SU-DHL-6 (cell line): Measurements from ENCODE around the gene SMAP1.

Source experiments
- H2AFZ ChIP-seq: fragments of 200-600 bp; sonication (generic); 2 replicates; pipeline ENCODE4 v1.6.1; 2014; ENCODE audit warnings: low read depth, mild to moderate bottlenecking, moderate library complexity, mixed read lengths, antibody characterized with exemption, low read length; ENCODE audit not compliant: severe bottlenecking
- H3F3A ChIP-seq: fragments of 200-600 bp; shearing (Covaris generic); 2 replicates; pipeline ENCODE4 v1.6.0; 2016; ENCODE audit warnings: antibody characterized with exemption, mild to moderate bottlenecking; ENCODE audit not compliant: insufficient read depth
- H3K27ac ChIP-seq: fragments of 200-600 bp; sonication (generic); 2 replicates; pipeline ENCODE4 v1.5.1; 2016; ENCODE audit warnings: low read depth, mild to moderate bottlenecking, low read length, moderate library complexity, mixed read lengths
- H3K27me3 ChIP-seq: fragments of 200-600 bp; sonication (generic), shearing (Covaris generic); 2 replicates; pipeline ENCODE4 v1.6.0; 2014; ENCODE audit warnings: mild to moderate bottlenecking, low read length
- H3K36me3 ChIP-seq: fragments of 200-600 bp; sonication (generic); 2 replicates; pipeline ENCODE4 v1.6.1; 2014; ENCODE audit warnings: mild to moderate bottlenecking, low read length, mixed read lengths
- H3K4me2 ChIP-seq: fragments of 300-600, 200-600 bp; shearing (Covaris generic), sonication (generic); 2 replicates; pipeline ENCODE4 v1.6.0; 2014; ENCODE audit warnings: low read length, low read depth, mild to moderate bottlenecking; ENCODE audit not compliant: poor library complexity, severe bottlenecking
- H3K4me3 ChIP-seq: fragments of 200-600 bp; sonication (generic); 2 replicates; pipeline ENCODE4 v1.5.1; 2014; ENCODE audit warnings: antibody characterized with exemption, low read length, mild to moderate bottlenecking, mixed read lengths; ENCODE audit not compliant: insufficient read depth, poor library complexity, severe bottlenecking
- H3K79me2 ChIP-seq: fragments of 200-600 bp; sonication (generic); 2 replicates; pipeline ENCODE4 v1.6.1; 2014; ENCODE audit warnings: mild to moderate bottlenecking, low read length, moderate library complexity; ENCODE audit not compliant: insufficient read depth
- H3K9ac ChIP-seq: fragments of 200-600 bp; sonication (generic); 2 replicates; pipeline ENCODE4 v1.7.0; 2014; ENCODE audit warnings: mild to moderate bottlenecking, low read length
- H3K9me2 ChIP-seq: fragments of 200-600 bp; sonication (generic); replicated peaks from 2 replicates; pipeline ENCODE4 v1.6.1; 2014; ENCODE audit warnings: low read length; ENCODE audit not compliant: insufficient read depth
- H3K9me3 ChIP-seq: fragments of 200-600 bp; sonication (generic); 2 replicates; pipeline ENCODE4 v1.6.1; 2014; ENCODE audit warnings: low read length, mixed read lengths; ENCODE audit not compliant: insufficient read depth
- H4K20me1 ChIP-seq: fragments of 200-600 bp; sonication (generic); 2 replicates; pipeline ENCODE4 v1.6.1; 2014; ENCODE audit warnings: low read depth, mild to moderate bottlenecking, antibody characterized with exemption, low read length, moderate library complexity, mixed read lengths
- EZH2phosphoT487 ChIP-seq: fragments of 200-600 bp; sonication (generic), shearing (Covaris generic); conservative IDR thresholded peaks from 2 replicates; pipeline ENCODE4 v1.6.1; 2018; ENCODE audit warnings: mild to moderate bottlenecking, antibody characterized with exemption, low read length, moderate library complexity, mixed read lengths
- TF ChIP-seq, protein P1 (sequence below): fragments of 200-600 bp; sonication (generic); IDR thresholded peaks from one replicate; pipeline ENCODE4 v1.5.1; 2017; ENCODE audit warnings: antibody characterized with exemption, mild to moderate bottlenecking, low read length, moderate library complexity; ENCODE audit not compliant: insufficient read depth, poor library complexity, severe bottlenecking

Gene SMAP1

DNA sequence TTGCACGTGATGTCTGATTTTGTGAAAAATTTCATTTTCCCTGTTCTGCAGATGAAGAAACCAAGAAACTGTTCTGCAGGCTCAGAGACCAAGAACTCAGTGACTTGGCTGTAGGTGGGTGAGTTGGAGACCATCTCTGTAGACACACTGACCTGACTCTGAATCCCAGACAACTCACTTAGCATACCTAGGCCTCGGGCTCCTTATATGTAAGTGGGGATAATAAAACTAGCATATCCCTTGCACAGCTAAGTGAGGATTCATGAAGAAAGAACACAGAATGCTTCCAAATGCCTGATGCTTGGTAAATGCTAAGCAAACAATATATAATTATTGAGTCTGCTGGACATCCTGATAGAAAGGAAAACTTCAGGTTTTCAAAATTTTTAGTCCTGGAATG lies 218.4 kb downstream of the SMAP1 start:
- Histone ChIP-seq H3K9ac (no peak overlapping the region), H4K20me1 (no peaks in the 10 kb centered on the region), H3F3A (no peaks in the 10 kb centered on the region), H2AFZ (no peak overlapping the region), H3K27ac (no peak overlapping the region), H3K4me2 (no peak overlapping the region), H3K27me3 (no peaks in the 10 kb centered on the region), H3K36me3 (no peaks in the 10 kb centered on the region), H3K9me2 (no peaks in the 10 kb centered on the region), H3K9me3 (no peaks in the 10 kb centered on the region), H3K4me3 (no peak overlapping the region), H3K79me2 (no peaks in the 10 kb centered on the region)
- TF ChIP-seq EZH2phosphoT487, result no peak
- TF ChIP-seq, protein P1, sequence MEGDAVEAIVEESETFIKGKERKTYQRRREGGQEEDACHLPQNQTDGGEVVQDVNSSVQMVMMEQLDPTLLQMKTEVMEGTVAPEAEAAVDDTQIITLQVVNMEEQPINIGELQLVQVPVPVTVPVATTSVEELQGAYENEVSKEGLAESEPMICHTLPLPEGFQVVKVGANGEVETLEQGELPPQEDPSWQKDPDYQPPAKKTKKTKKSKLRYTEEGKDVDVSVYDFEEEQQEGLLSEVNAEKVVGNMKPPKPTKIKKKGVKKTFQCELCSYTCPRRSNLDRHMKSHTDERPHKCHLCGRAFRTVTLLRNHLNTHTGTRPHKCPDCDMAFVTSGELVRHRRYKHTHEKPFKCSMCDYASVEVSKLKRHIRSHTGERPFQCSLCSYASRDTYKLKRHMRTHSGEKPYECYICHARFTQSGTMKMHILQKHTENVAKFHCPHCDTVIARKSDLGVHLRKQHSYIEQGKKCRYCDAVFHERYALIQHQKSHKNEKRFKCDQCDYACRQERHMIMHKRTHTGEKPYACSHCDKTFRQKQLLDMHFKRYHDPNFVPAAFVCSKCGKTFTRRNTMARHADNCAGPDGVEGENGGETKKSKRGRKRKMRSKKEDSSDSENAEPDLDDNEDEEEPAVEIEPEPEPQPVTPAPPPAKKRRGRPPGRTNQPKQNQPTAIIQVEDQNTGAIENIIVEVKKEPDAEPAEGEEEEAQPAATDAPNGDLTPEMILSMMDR, result no peak

DNA sequence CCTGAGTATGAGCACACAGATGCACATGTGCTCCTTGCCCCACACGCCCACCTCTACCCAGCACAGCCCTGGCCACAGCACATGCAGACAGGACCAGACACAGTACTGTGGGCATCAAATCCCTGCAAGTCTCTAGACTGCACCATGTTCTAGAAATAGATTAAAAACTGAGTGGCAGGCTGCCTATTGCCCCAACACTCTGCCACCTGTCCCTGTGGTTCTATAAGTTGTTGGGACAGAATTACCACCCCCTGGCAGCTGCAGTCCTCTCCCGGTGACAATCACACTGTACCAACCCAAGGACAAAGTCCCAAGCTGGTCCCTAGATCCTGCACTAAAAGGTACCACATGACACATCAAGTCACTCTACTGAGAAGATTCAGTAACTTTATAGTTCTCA lies 219.0 kb downstream of the SMAP1 start:
- no peak overlapping the region for H3K4me2 ChIP-seq
- H3F3A ChIP-seq, result no peaks in the 10 kb centered on the region
- H3K79me2 ChIP-seq, result no peaks in the 10 kb centered on the region
- no peak for TF ChIP-seq EZH2phosphoT487
- TF ChIP-seq, protein P1, result no peak
- H3K9me2 ChIP-seq, result no peaks in the 10 kb centered on the region
- H3K9me3 ChIP-seq, result no peaks in the 10 kb centered on the region
- no peaks in the 10 kb centered on the region for H3K36me3 ChIP-seq
- H3K27me3 ChIP-seq, result no peaks in the 10 kb centered on the region
- H2AFZ ChIP-seq, result no peak overlapping the region
- no peaks in the 10 kb centered on the region for H4K20me1 ChIP-seq
- H3K4me3 ChIP-seq, result no peak overlapping the region
- no peak overlapping the region for H3K9ac ChIP-seq
- no peak overlapping the region for H3K27ac ChIP-seq

DNA sequence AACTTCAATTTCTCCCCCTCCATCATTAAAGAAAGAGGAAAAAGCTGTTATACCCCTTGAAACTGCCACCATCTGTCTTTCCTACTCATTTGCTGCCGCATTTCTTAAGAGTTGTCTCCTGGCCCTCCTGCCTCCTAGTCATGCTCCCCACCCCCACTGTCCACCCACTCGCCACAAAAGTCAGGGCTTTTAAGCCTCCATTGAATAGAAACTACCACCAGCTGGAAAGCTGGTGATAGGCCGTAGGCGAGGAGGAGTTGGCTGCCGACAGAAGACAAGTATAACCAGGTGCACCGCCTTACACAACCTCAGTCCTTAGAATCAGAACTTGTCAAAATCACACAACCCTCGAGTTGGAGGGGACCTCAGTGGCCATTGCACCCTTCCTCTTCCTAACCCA lies 221.6 kb downstream of the SMAP1 start:
- TF ChIP-seq, protein P1, result no peak
- no peak for TF ChIP-seq EZH2phosphoT487
- Histone ChIP-seq H3F3A (no peaks in the 10 kb centered on the region), H3K27me3 (no peaks in the 10 kb centered on the region), H3K9ac (no peak overlapping the region), H3K9me2 (no peaks in the 10 kb centered on the region), H2AFZ (no peak overlapping the region), H4K20me1 (no peaks in the 10 kb centered on the region), H3K9me3 (no peaks in the 10 kb centered on the region), H3K4me3 (no peak overlapping the region), H3K27ac (no peak overlapping the region), H3K4me2 (no peak overlapping the region), H3K79me2 (no peaks in the 10 kb centered on the region), H3K36me3 (no peaks in the 10 kb centered on the region)
